GM18861 (cell line): ENCODE measurements around the gene SLC25A52.
"Not testable (repeated sequence)": the region's sequence is repeated elsewhere in the genome, so short reads cannot be mapped to it uniquely, and the experiment has no call there.

ENCODE experiments used
- ATAC-seq: cut with Tn5 transposase; IDR thresholded peaks from one replicate; pipeline ENCODE4 v1.9.1; 2021; ENCODE audit not compliant: unreplicated experiment

The SLC25A52 gene

DNA sequence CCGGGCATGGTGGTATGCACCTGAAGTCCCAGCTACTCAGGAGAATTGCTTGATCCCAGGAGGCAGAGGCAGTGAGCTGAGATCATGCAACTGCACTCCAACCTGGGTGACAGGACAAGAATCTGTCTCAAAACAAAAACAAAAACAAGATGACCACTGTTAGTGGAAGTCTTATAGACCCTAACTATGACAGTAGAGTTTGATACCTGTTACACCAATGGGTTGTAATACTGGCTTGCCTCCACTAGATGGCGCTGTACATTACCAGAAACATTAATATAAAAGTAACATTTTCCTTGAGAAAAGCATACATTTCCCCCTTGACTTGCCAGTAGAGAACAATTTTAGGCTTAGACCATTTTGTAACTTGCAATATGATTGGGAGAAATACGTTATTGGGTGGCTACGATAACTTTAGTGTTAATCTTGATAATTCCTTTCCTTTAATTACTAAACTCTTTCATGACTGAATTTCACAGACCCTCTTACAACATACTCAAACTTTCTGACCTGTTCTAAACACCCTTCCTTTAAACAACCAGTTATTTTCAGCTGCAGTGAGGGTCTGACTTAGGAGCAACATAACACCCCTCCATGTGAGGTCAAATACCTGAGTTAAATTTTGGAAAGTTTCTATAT, 19.5 kb downstream of the SLC25A52 start:
- ATAC-seq = no peak

- no peak for ATAC-seq
These were observed 20.5 kb downstream of the SLC25A52 start for GRCh38 chr18:31740180-31740579.

GRCh38 chr18:31739651-31740050, 21.0 kb downstream of the SLC25A52 start:
- no peak for ATAC-seq

DNA sequence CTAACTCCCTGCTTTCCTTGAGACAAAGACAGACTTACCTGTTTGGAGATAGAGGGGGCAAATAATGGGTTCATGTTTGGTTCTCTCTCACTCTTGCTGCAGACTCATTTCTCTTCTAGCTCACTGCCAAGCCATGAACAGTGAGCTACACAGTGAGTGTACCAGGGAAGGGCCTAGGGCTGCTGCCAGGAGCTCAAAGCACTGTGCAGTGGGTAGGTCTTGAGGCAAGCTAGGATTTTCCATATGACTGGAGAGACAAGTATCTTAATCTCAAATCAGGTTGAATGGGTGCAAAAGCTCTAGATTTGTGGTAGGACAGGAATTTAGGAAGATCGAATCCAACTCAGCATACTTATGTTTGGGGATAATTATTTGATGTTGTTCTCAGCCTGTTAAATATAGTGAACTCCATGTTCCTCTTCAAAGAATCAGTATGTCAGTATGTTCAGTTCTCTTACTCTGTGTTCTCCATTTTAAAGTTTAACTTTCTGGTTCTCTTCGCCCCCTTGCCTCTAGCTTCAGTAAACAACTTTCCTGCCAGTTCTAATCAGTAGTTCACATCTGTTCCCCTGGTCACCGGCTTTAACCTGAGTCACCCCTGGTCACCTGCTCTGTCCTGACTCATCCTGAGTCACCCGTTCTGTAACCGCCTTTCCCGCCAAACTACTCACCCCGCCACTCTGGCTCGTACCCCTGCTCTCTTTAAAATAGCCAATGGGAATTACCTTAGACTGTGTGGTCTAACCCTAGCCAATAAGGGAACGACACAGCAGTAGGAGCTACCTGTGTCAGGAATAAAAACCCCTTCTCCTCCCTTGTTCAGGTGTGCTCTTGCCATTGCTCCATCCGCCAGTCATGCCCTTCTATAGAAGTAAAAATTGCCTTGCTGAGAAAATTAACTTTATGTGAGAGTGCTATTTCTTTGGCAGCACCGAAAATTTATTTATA, 21.9 kb downstream of the SLC25A52 start:
- ATAC-seq = no peak

- ATAC-seq = peak; percentile 75
These were observed 24.1 kb downstream of the SLC25A52 start for GRCh38 chr18:31736630-31737029.

GRCh38 chr18:31731628-31732027, 29.1 kb downstream of the SLC25A52 start:
- no peak for ATAC-seq

- not testable (repeated sequence) for ATAC-seq
These were observed 31.5 kb downstream of the SLC25A52 start for GRCh38 chr18:31729196-31729595.

GRCh38 chr18:31723990-31724711, 36.5 kb downstream of the SLC25A52 start:
- ATAC-seq = no peak

DNA sequence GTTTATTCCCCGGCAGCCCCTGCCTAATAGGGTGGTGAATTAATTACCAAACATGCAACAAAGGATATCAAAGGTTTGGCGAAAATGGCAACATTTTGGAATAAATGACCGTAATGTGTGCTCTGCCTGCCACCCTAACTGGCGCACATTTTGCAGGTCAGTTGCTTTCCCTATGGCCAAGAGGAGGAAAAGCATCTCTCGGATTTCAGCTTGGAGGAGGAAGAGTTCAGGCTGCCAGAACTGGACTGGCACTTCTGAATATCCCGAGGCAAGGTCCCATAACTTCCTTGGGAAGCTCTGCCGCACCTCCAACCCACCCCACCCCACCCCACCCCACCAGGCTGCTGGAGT, 37.1 kb downstream of the SLC25A52 start:
- ATAC-seq = no peak

- ATAC-seq = peak; percentile 99
These were observed 38.2 kb downstream of the SLC25A52 start for GRCh38 chr18:31722369-31722957.

- ATAC-seq = no peak
These were observed 39.1 kb downstream of the SLC25A52 start for GRCh38 chr18:31721601-31722000.

GRCh38 chr18:31720867-31721266, 39.8 kb downstream of the SLC25A52 start:
- ATAC-seq = no peak

DNA sequence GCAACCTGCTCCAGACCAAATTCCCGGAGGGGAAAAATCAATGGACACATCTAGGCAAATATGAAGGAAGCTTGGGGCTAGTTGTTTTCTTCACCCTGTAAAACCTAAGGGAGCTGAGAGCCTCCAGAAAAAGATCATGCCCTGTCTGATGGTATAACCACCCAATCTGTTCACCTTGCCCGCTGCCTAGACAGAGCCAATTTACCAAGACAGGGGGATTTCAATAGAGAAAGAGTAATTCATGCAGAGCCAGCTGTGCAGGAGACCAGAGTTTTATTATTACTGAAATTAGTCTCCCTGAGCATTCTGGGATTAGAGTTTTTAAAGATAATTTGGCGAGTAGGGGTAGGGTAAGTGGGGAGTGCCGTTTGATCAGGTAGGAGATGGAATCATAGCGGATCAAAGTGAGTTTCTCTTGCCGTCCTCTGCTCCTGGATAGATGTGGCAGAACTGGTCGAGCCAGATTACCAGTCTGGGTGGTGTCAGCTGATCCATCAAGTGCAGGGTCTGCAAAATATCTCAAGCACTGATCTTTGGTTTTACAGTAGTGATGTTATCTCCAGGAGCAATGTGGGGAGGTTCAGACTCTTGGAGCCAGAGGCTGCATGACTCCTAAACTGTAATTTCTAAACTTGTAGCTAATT, 41.2 kb downstream of the SLC25A52 start:
- no peak for ATAC-seq

GRCh38 chr18:31718386-31718785, 42.3 kb downstream of the SLC25A52 start:
- no peak for ATAC-seq

- no peak for ATAC-seq
These were observed 44.3 kb downstream of the SLC25A52 start for GRCh38 chr18:31716362-31716761.

DNA sequence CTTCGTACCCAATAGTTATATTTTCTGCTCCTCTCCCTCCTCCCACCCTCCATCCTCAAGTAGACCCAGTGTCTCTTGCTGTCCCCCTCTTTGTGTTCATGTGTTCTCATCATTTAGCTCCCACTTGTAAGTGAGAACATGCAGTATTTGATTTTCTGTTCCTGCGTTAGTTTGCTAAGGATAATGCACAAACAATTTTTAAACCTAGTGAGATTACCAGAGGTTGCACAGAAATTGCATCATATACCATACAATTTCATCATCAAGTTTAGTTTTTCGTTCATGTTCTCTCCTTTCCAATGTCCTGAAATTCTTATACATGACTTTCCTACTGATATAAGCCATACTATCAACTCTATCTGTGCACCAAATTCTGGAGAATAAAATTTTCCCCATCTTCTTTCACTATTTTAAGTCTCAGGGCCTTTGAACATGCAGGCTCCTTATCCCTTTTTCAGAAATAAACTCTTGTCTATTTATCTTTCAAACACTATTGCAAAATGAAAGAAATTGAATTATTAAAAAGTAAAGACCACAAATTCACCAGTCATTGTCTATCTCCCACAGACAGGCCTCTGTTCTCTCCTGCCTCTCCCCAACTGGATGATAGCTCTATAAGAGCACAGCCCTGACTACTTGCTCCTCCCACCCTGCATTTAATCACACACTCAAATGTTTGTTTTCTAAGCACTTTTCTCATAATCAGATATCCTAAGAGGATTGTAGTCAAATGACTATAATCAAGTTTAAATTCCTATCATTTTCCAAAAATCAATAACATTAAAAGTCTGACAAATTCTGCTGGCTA, 49.1 kb downstream of the SLC25A52 start:
- ATAC-seq = no peak

DNA sequence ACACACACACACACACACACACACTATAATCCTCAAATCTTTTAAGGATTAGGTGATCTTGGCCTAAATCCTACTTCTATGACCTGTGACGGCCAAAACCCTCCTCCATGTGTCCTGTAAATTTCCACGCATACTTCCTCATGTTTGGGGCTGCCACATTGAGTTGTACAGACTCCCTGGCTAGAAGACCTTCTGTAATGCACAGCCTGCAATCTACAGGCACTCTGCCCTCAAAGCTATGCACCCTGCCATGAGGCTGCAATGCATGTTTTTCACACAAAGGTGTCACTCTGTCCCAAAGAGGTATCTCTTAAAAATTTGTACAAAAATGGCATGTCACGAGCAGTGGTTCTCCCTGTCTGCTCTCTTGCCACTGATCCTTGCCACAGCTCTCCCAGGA, 49.9 kb downstream of the SLC25A52 start:
- ATAC-seq = no peak
